MCF 10A (cell line): ENCODE measurements around the gene RELB. TPM values are rescaled to one million over a fixed set of nuclear protein-coding genes. Genes with fewer than 3 reads are reported as not detected.

ENCODE experiments used
- BruUV-seq: library from RNA; stranded (reverse); fragments of 400-500 nt; replicated peaks from 2 replicates; lab custom pipeline; 2021; lab: Mats Ljungman, UMichigan
- CTCF ChIA-PET: fragments of 300-600 bp; sonication (Branson Sonifier 250); formaldehyde crosslinking; extraction: SDS; loops from one replicate; lab custom pipeline; 2021; ENCODE audit warnings: antibody characterized with exemption, inconsistent platforms; lab: Yijun Ruan, JAX
- POLR2A ChIA-PET: fragments of 300-600, 350-650 bp; sonication (Branson Sonifier 250); formaldehyde crosslinking; extraction: SDS; loops from one replicate; lab custom pipeline; 2020; ENCODE audit warnings: antibody characterized with exemption, inconsistent platforms; lab: Yijun Ruan, JAX
- DNase-seq: peaks from one replicate; pipeline ENCODE4 v3.0.0-alpha.2; 2018; ENCODE audit not compliant: unreplicated experiment
- H3K27ac Mint-ChIP-seq: one replicate; pipeline ENCODE4 v1.8.0; 2022; ENCODE audit warnings: mild to moderate bottlenecking, low read depth, mixed read lengths; ENCODE audit not compliant: unreplicated experiment
- H3K27me3 Mint-ChIP-seq: one replicate; pipeline ENCODE4 v1.8.0; 2022; ENCODE audit warnings: mixed read lengths; ENCODE audit not compliant: insufficient read depth, unreplicated experiment
- H3K36me3 Mint-ChIP-seq: one replicate; pipeline ENCODE4 v1.8.0; 2022; ENCODE audit warnings: mild to moderate bottlenecking, moderate library complexity, mixed read lengths; ENCODE audit not compliant: insufficient read depth, unreplicated experiment
- H3K4me1 Mint-ChIP-seq: one replicate; pipeline ENCODE4 v1.8.0; 2022; ENCODE audit warnings: mixed read lengths; ENCODE audit not compliant: insufficient read depth, unreplicated experiment
- H3K4me3 Mint-ChIP-seq: one replicate; pipeline ENCODE4 v1.8.0; 2022; ENCODE audit warnings: mild to moderate bottlenecking, moderate library complexity, mixed read lengths; ENCODE audit not compliant: unreplicated experiment
- H3K9me3 Mint-ChIP-seq: one replicate; pipeline ENCODE4 v1.8.0; 2022; ENCODE audit warnings: mixed read lengths; ENCODE audit not compliant: unreplicated experiment
- CTCF ChIP-seq: fragments of 200-600 bp; IDR thresholded peaks from one replicate; pipeline ENCODE4 v1.8.0; 2022; ENCODE audit warnings: antibody characterized with exemption, mild to moderate bottlenecking; ENCODE audit not compliant: unreplicated experiment
- intact Hi-C: fragments of 100-400 bp; cut with micrococcal nuclease; formaldehyde crosslinking; loops from 2 replicates; pipeline ENCODE4 v1.14.1; 2022
- total RNA-seq: library from RNA; stranded (reverse); gene quantifications from 2 replicates; pipeline ENCODE4 v1.2.3, GENCODE V29; 2022

RELB gene
- total RNA-seq, 1 experiment from 2014 or later: 39.8 TPM

GRCh38 chr19:45037393-45038169 lies 36.3 kb downstream of the RELB start:
- Mint-ChIP-seq H3K9me3 (no peaks in the 10 kb centered on the region), H3K36me3 (peaks cover 68% of the 10 kb centered on the region), H3K27ac (peak overlapping the region; percentile 33), H3K4me3 (no peak overlapping the region), H3K27me3 (no peaks in the 10 kb centered on the region), H3K4me1 (peaks cover 22% of the 10 kb centered on the region)
- ChIA-PET POLR2A (interaction anchor here (1.6 to 3.1 kb wide), 5 partner anchors 10 to 42 kb away, joined by 5 to 27 read pairs (median 19); partner anchors contain the start of genes GEMIN7, RELB and ZNF296), CTCF (interaction anchor here (0.9 kb wide), 1 partner anchor 211 kb away, joined by 6 read pairs; no protein-coding TSS in a partner anchor)
- BruUV-seq: no TSS peak
- intact Hi-C loops: no loop called here
- TF ChIP-seq CTCF: no peak
- DNase-seq: no peak

- Mint-ChIP-seq H3K36me3 (peaks cover 73% of the 10 kb centered on the region), H3K4me1 (peaks cover 22% of the 10 kb centered on the region), H3K4me3 (peak within 1 kb of the TSS; percentile 95), H3K9me3 (no peaks in the 10 kb centered on the region), H3K27ac (peak within 1 kb of the TSS; percentile 99), H3K27me3 (no peaks in the 10 kb centered on the region)
- TSS peak; percentile 72 for BruUV-seq
- TF ChIP-seq CTCF: no peak
- DNase-seq: peak; percentile 91
- ChIA-PET POLR2A (interaction anchor here (0.6 to 3.1 kb wide), 26 partner anchors 8 to 348 kb away, joined by 3 to 27 read pairs (median 5); partner anchors contain the start of genes BLOC1S3, CLPTM1, GEMIN7 and NKPD1), CTCF (interaction anchor here (0.5 to 2.1 kb wide), 15 partner anchors 11 to 980 kb away, joined by 3 to 6 read pairs (median 3); partner anchors contain the start of gene GEMIN7)
- intact Hi-C loops: no loop called here
Measured at GRCh38 chr19:45038931-45039893, 37.9 kb downstream of the RELB start, which contains the start of gene CLASRP. Gene CLASRP (plus strand): TSS chr19:45039045. CDS start chr19:45040213, 1,168 bp downstream.

- Mint-ChIP-seq H3K4me1 (peaks cover 22% of the 10 kb centered on the region), H3K27ac (peak overlapping the region; percentile 99), H3K27me3 (no peaks in the 10 kb centered on the region), H3K9me3 (no peaks in the 10 kb centered on the region), H3K36me3 (peaks cover 73% of the 10 kb centered on the region), H3K4me3 (peak overlapping the region; percentile 95)
- TF ChIP-seq CTCF: no peak
- POLR2A ChIA-PET: interaction anchor here (1.0 to 3.1 kb wide), 7 partner anchors 32 to 191 kb away, joined by 3 to 22 read pairs (median 13); partner anchors contain the start of genes BLOC1S3, GEMIN7, PPP1R37 and RELB
- BruUV-seq: TSS peak; percentile 43
- DNase-seq: no peak
- intact Hi-C loops: no loop called here
- CTCF ChIA-PET: interaction anchor here (0.5 to 2.1 kb wide), 10 partner anchors 12 to 979 kb away, joined by 3 to 5 read pairs (median 3); partner anchors contain the start of gene GEMIN7
Measured at GRCh38 chr19:45040059-45040771, 39.0 kb downstream of the RELB start.
